Astrocyte of the cerebellum (primary cell): ENCODE results near the gene PNPLA7.
"Not testable (repeated sequence)": the region's sequence is repeated elsewhere in the genome, so short reads cannot be mapped to it uniquely, and the experiment has no call there.

Experiments used
- DNase-seq: peaks from one replicate; pipeline ENCODE4 v3.0.0-alpha.2; 2011; ENCODE audit warnings: low read depth
- H3K4me3 ChIP-seq: 2 replicates; pipeline ENCODE4 v1.5.1; 2011; ENCODE audit warnings: mild to moderate bottlenecking, low read depth, low read length, moderate library complexity
- CTCF ChIP-seq: IDR thresholded peaks from 2 replicates; pipeline ENCODE4 v1.5.1; 2012; ENCODE audit warnings: low read length, low read depth, moderate library complexity, mild to moderate bottlenecking; ENCODE audit errors: missing control alignments
- in situ Hi-C: cut with HindIII; loops from 2 replicates; pipeline ENCODE4 v1.10.0; 2017; ENCODE audit warnings: low sequenced_read_pairs

Gene PNPLA7

GRCh38 chr9:137575716-137576411, 25.7 kb upstream of the PNPLA7 start:
- no peak for TF ChIP-seq CTCF
- DNase-seq, result no peak
- H3K4me3 ChIP-seq, result no peak overlapping the region
- in situ Hi-C loops, result no loop called here

- no peak overlapping the region for H3K4me3 ChIP-seq
- no peak for DNase-seq
- in situ Hi-C loops, result no loop called here
- TF ChIP-seq CTCF, result no peak
These were observed 25.1 kb upstream of the PNPLA7 start for GRCh38 chr9:137575364-137575715.

GRCh38 chr9:137574192-137574591, 24.0 kb upstream of the PNPLA7 start:
- H3K4me3 ChIP-seq, result no peak overlapping the region
- in situ Hi-C loops, result no loop called here
- DNase-seq, result no peak
- no peak for TF ChIP-seq CTCF

- in situ Hi-C loops, result no loop called here
- no peak overlapping the region for H3K4me3 ChIP-seq
- no peak for TF ChIP-seq CTCF
These were observed 20.4 kb upstream of the PNPLA7 start for GRCh38 chr9:137570566-137570965.

GRCh38 chr9:137569609-137570203, 19.5 kb upstream of the PNPLA7 start:
- no peak for DNase-seq
- no peak for TF ChIP-seq CTCF
- no peak overlapping the region for H3K4me3 ChIP-seq
- in situ Hi-C loops, result no loop called here

More at GRCh38 chr9:137570566-137570965, 20.4 kb upstream of the PNPLA7 start:
- no peak for DNase-seq

DNA sequence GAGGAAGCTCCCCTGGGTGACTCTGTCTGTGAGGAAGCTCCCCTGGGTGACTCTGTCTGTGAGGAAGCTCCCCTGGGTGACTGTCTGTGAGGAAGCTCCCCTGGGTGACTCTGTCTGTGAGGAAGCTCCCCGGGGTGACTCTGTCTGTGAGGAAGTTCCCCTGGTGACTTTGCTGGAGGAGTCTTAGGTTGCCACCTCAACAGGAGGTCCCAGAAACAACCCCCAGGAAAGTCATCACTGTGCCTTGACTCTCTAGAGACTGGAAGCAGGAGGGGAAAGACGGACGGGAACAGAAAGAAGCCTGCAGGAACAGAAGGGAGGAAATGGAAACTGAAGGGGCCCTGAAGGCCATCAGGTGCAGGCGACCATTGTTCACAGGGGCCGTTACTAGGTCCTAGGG, 18.2 kb upstream of the PNPLA7 start:
- H3K4me3 ChIP-seq, DNase-seq, in situ Hi-C loops: not testable (repeated sequence)

DNA sequence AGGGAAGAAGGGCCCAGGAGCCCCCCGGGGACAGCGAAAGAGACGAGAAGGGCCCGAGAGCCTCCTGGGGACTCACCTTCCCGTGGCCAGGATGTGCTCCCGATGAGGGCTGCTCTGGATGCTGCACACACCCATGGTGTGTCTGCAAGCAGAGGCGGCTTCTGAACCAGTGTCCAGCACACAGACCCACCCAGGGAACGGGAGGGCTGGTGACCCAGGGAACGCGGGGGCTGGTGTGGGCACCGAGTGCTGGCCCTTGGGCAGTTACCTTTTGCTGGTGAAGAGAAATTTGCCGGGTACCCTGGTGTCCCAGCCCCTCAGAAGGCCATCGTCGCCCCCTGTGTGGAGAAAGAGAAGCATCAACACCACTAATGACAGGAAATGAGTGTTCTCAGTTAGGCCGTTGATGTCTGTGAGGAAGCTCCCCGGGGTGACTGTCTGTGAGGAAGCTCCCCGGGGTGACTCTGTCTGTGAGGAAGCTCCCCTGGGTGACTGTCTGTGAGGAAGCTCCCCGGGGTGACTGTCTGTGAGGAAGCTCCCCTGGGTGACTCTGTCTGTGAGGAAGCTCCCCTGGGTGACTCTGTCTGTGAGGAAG, 14.7 kb upstream of the PNPLA7 start:
- no peak for TF ChIP-seq CTCF
- no peak for DNase-seq
- in situ Hi-C loops, result no loop called here

More for the DNA sequence above, 14.7 kb upstream of the PNPLA7 start:
- no peak overlapping the region for H3K4me3 ChIP-seq
